NCI-H2171 treated with DMSO at 0.1 percent for 48 hours (cell line): ENCODE data around the gene LITAFD.
"Not testable (repeated sequence)": the region's sequence is repeated elsewhere in the genome, so short reads cannot be mapped to it uniquely, and the experiment has no call there.

Experiments
- DNase-seq: peaks from one replicate; lab custom pipeline; 2025; lab: John Stamatoyannopoulos, UW

The LITAFD gene

GRCh38 chr16:8872967-8873865, 8.9 kb upstream of the LITAFD start:
- no peak for DNase-seq

GRCh38 chr16:8873866-8874195, 8.3 kb upstream of the LITAFD start:
- not testable (repeated sequence) for DNase-seq

GRCh38 chr16:8874388-8874787, 7.8 kb upstream of the LITAFD start:
- DNase-seq: no peak

- DNase-seq: not testable (repeated sequence)
Observed at GRCh38 chr16:8875317-8875716, 6.8 kb upstream of the LITAFD start.

GRCh38 chr16:8877894-8878522, 4.1 kb upstream of the LITAFD start:
- DNase-seq: no peak

- no peak for DNase-seq
Observed at GRCh38 chr16:8878523-8878911, 3.6 kb upstream of the LITAFD start.

- no peak for DNase-seq
Observed at GRCh38 chr16:8880839-8881510, 1.2 kb upstream of the LITAFD start.

- DNase-seq: no peak
Observed at GRCh38 chr16:8882725-8883377, 700 bp downstream of the LITAFD start.

- peak; percentile 9 for DNase-seq
Observed at GRCh38 chr16:8885674-8886592, 3.8 kb downstream of the LITAFD start.

- no peak for DNase-seq
Observed at GRCh38 chr16:8886593-8887430, 4.7 kb downstream of the LITAFD start.

GRCh38 chr16:8887431-8887765, 5.2 kb downstream of the LITAFD start:
- DNase-seq: no peak

- DNase-seq: no peak
Observed at GRCh38 chr16:8887952-8888560, 5.9 kb downstream of the LITAFD start.

- no peak for DNase-seq
Observed at GRCh38 chr16:8888951-8889892, 7.1 kb downstream of the LITAFD start.

GRCh38 chr16:8889893-8890548, 7.9 kb downstream of the LITAFD start:
- no peak for DNase-seq

- no peak for DNase-seq
Observed at GRCh38 chr16:8890549-8890921, 8.4 kb downstream of the LITAFD start.

GRCh38 chr16:8892101-8892575, 10.0 kb downstream of the LITAFD start:
- DNase-seq: no peak

GRCh38 chr16:8893426-8893825, 11.3 kb downstream of the LITAFD start:
- DNase-seq: no peak

- no peak for DNase-seq
Observed at GRCh38 chr16:8893976-8894690, 12.0 kb downstream of the LITAFD start.
